Caki2 (cell line): ENCODE measurements around the gene RNF224. TPM values are rescaled to one million over a fixed set of nuclear protein-coding genes. Genes with fewer than 3 reads are reported as not detected.
"Not testable (repeated sequence)": the region's sequence is repeated elsewhere in the genome, so short reads cannot be mapped to it uniquely, and the experiment has no call there.

Source experiments
- DNase-seq: peaks from one replicate; pipeline ENCODE4 v3.0.0-alpha.2; 2015; ENCODE audit warnings: low read depth
- in situ Hi-C: cut with HindIII; loops from 2 replicates; pipeline ENCODE4 v1.10.0; 2016; ENCODE audit warnings: low sequenced_read_pairs, low pct_unique_long_range_greater_than_20kb, mixed read lengths
- total RNA-seq: library from RNA; depleted of rRNA; stranded (reverse); fragments of >200 nt; shearing (Covaris generic); gene quantifications from 2 replicates; pipeline ENCODE4 v1.2.3, GENCODE V29; 2014; ENCODE audit warnings: low replicate concordance

Gene RNF224
- total RNA-seq, 1 experiment from 2014 or later = not detected

DNA sequence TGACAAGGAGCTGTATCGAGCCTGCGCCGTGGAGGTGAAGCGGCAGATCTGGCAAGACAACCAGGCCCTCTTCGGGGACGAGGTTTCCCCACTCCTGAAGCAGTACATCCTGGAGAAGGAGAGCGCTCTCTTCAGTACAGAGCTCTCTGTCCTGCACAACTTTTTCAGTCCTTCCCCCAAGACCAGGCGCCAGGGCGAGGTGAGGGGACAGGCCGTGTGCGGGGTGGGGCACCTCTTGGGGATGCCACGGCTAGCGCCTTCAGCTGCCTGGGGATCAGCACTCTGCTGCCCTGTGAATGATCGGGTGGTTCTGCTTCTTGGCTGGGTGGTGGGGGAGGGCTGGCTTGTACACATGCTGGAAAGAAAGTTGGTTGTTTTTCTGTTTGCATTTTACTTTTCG is 29.6 kb downstream of the RNF224 start:
- DNase-seq = no peak
- in situ Hi-C loops = no loop called here

DNA sequence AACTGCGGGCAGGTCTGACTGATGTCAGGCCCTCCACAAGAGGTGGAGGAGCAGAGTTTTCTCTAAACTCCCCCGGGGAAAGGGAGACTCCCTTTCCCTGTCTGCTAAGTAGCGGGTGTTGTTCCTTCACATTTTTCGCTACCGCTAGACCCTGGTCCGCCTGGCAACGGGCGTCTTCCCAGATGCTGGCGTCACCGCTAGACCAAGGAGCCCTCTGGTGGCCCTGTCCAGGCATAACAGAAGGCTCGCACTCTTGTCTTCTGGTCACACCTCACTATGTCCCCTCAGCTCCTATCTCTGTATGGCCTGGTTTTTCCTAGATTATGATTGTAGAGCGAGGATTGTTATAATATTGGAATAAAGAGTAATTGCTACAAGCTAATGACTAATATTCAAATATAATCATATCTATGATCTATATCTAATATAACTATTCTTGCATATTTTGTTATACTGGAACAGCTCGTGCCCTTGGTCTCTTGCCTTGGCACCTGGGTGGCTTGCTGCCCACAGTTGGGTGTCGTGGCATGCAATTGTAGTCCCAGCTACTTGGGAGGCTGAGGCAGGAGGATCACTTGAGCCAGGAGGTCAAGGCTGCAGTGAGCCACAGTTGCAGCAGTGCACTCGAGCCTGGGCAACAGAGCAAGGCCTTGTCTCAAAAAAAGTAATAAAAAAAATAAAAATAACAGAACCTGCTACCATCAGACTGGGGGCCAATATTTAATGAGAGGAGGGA is 35.0 kb downstream of the RNF224 start:
- in situ Hi-C loops, DNase-seq: not testable (repeated sequence)

DNA sequence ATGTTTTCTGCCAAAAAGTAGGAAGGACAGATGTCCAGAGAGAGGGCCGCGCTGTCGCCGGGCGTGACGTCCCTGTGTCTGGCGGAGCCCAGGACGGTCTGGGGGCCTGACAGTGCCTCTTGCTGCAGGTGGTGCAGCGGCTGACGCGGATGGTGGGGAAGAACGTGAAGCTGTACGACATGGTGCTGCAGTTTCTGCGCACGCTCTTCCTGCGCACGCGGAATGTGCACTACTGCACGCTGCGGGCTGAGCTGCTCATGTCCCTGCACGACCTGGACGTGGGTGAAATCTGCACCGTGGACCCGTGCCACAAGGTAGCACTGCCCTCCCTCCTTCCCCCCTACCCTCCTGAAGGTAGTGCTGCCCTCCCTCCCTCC is 35.6 kb downstream of the RNF224 start:
- in situ Hi-C loops = no loop called here
- DNase-seq = no peak

DNA sequence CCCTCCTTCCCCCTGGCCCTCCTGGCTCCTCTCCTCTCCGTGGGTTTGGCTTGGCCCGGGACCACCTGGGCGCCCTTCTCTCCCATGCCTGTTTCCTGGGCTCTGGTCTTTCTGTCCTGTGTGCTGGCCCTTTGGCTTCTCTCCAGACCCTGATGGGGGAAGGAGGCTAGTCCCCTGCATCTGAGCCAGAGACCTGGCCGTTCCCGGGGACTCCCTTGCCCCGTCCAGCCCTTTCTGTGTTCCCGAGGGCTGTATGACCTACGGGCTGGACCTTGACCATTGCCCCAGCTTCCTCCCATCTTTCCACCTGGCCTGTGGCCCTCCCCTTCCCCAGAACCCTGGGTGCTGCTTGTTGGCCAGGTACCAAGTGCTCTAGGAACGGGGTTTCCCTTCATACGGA is 36.2 kb downstream of the RNF224 start:
- in situ Hi-C loops = no loop called here
- DNase-seq = no peak

DNA sequence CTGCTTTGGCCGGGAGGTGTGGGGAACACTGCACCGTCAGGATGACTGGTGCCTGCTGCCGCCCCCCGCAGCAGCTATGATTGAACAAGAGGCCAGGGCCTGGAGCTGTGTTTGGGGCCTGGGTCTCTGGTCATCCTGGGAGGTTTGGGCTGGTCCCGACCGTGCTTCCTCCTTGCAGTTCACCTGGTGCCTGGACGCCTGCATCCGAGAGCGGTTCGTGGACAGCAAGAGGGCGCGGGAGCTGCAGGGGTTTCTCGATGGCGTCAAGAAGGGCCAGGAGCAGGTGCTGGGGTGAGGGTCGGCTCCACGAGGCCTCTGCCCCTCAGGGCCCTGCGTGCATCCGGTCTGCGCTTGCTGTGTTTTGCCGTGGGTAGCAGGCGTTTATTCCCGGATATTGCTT is 36.8 kb downstream of the RNF224 start:
- in situ Hi-C loops = no loop called here
- DNase-seq = no peak

DNA sequence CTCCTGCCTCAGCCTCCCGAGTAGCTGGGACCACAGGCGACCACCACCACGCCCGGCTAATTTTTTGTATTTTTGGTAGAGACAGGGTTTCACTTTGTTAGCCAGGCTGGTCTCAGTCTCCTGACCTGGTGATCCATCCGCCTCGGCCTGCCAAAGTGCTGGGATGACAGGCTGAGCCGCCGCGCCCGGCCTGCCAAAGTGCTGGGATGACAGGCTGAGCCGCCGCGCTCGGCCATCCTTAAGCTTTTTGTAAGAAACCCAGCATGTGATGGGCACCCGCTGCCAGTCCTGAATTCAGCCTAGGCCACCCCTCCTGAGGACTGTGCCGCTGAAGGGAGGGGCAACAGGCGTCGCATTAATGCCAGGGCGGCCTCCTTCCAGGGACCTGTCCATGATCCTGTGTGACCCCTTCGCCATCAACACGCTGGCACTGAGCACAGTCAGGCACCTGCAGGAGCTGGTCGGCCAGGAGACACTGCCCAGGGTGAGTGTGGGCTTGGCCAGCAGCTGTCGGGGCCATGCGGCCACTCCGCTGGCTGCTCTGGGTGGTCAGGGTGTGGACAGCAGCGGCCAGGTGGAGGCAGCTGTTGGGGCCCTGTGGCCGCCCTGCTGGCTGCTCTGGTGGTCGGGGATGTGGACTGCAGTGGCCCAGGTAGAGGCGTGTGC is 38.3 kb downstream of the RNF224 start:
- DNase-seq = no peak
- in situ Hi-C loops = no loop called here

DNA sequence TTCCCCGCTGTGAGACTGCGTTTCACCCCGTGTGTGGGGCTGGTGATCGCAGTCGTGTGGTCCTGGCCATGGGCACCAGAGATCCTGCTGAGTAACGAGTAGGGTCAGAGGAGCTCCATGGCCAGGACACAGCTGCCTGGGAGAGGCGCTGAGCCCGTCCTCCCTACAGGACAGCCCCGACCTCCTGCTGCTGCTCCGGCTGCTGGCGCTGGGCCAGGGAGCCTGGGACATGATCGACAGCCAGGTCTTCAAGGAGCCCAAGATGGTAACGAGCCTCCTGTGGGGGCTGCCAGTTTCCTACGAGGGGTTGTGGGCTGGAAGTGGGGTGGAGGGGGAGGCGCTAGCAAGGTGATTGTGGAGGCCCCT is 38.8 kb downstream of the RNF224 start:
- in situ Hi-C loops = no loop called here
- no peak for DNase-seq

DNA sequence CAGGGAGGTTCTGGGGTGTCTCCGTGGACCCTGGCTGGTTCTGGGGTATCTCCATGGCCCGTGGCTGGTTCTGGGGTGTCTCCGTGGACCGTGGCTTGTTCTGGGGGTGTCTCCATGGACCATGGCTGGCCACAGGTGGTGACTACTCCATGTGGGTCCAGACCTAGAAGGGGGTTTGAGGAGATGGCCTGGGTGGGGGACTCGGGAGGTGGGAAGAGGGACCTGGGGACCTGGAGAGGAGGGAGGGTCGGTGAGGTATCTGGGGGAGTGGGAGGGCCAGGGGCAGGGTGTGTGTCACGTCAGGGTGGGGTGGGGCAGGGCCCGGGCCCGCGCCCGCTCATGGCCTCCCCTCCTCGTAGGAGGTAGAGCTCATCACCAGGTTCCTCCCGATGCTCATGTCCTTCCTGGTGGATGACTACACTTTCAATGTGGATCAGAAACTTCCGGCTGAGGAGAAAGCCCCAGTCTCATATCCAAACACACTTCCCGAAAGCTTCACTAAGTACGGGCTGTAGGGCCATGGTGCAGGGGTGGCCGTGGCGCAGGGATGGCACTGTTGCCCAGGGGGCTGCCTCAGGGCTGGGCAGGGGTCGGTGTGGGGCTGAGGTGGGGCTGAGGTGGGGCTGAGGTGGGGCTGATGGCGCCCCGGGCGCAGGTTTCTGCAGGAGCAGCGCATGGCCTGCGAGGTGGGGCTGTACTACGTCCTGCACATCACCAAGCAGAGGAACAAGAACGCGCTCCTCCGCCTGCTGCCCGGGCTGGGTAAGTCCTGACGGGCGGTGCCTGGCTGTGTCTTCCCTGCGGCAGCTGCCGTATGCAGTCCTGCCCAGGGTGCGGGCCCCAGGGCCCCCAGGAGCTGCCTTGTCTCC is 39.5 kb downstream of the RNF224 start:
- no peak for DNase-seq
- in situ Hi-C loops = no loop called here

DNA sequence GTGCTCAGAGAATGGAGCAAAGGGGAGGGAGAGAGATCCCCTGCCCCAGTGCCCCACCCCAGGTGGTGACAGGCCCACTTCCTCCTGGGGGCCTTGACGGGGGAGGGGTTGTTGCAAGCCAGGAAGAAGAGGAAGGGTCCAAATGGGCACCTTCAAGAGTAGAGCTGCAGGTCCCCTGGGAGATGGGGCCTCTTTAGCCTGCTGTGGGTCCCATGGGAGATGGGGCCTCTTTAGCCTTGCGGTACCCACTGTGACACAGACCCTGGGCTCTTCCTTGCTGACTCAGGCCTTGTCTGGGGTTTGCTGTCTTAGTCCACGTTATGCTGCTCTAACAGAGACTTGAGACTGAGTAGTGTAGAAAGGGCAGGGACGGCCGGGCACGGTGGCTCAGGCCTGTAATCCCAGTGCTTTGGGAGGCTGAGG is 40.6 kb downstream of the RNF224 start:
- no peak for DNase-seq
- in situ Hi-C loops = no loop called here

DNA sequence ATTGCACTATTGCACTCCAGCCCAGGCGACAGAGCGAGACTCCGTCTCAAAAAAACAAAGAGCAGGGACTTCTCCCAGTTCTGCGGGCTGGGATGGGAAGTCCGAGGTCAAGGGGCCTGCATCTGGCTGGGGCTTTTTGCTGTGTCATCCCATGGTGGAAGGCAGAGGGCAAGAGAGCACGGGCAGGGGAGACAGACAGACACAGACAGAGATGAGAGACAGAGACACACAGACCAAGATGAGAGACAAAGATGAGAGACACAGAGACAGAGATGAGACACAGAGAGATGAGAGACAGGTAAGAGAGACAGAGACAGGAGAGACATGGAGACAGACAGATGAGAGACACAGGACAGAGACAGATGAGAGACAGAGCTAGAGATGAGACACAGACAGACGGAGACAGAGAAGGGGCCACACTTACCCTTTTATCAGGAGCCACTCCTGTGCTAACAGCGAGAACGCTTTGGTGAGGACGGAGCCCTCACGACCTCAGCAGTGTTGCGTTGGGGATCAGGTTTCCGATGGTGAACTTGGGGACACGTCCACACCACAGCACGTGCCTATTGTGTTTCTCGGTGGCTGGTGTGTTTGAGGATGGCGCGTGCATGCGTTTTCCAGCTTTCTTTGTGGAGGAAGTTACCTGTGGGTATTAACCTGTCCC is 41.4 kb downstream of the RNF224 start:
- in situ Hi-C loops = no loop called here
- peak; percentile 25 for DNase-seq

DNA sequence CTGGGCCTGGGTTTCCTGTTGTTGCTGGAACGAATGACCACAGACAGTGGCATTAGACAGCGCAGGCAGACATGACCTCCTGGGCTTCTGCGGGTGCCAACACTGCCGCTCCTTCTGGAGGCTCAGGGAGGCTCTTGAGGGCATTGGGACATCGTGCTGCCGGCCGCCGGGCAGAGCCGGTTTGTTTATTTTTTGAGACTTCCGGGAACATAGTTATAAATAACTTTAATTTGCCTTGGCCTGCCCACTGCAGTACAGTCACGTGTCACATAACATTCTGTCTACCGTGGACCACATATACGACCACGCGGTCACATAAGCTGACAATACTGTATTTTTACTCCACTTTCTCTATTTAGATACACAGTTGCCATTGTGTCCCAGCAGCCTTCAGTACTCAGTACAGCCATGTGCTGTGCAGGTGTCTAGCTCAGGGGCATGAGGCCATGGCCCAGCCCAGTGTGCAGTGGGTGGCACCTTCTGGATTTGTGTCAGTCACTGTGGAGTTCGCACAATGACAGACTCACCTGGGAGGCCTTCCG is 42.0 kb downstream of the RNF224 start:
- in situ Hi-C loops = no loop called here
- DNase-seq = no peak

DNA sequence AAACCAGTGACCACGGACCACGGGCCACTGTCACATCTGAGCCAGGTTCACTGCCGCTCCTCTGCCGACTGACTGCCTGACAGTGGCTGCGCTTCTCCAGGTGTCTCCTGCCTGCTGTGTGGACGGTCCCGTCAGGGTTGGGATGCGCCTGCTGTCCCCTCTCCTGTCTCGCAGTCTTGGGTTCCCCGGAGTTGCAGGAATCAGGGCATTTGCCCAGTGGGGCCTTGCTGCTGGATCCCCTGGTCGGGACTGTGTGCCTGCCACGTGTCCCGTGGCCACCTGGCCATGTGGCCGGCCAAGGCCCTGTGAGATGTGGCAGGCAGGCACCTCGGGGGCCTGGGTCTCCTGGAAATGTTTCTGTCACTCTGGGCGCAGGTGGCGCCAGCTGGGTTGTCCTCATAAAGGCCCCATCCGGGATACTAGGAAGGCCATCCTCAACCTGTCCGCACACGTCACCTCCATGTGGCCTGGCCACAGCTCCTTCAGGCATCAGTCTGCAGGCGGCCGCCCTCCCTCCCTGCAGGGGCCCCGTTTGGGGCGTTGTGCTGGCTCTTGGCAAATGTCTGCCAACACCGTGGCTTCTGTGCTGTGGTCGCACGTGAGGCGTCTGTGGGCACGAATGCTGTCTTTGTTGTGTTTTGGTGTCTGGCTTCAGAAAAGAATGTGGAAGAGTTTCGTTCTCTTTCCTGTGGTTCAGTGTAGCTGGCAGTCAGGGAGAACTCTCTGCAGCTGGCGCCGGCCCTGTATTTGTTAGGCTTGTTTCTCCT is 43.8 kb downstream of the RNF224 start:
- DNase-seq = no peak
- in situ Hi-C loops = no loop called here

DNA sequence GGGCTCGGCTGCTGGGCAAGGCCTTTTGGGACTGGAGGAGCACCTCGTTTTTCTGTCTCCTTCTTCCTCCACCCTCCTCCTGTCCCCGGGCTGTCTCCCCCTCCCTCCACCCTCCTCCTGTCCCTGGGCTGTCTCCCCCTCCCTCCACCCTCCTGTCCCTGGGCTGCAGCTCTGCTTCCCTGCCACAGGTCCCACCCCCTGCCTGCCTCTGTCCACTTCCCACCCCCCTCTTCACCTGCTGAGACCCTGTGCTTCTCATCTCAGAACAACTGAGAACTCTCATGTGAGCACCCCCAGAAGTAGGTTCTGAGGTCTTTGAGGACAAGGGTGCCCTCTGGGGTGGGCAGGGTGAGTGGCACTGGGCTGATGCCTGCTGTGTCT is 44.4 kb downstream of the RNF224 start:
- no peak for DNase-seq
- in situ Hi-C loops = no loop called here

DNA sequence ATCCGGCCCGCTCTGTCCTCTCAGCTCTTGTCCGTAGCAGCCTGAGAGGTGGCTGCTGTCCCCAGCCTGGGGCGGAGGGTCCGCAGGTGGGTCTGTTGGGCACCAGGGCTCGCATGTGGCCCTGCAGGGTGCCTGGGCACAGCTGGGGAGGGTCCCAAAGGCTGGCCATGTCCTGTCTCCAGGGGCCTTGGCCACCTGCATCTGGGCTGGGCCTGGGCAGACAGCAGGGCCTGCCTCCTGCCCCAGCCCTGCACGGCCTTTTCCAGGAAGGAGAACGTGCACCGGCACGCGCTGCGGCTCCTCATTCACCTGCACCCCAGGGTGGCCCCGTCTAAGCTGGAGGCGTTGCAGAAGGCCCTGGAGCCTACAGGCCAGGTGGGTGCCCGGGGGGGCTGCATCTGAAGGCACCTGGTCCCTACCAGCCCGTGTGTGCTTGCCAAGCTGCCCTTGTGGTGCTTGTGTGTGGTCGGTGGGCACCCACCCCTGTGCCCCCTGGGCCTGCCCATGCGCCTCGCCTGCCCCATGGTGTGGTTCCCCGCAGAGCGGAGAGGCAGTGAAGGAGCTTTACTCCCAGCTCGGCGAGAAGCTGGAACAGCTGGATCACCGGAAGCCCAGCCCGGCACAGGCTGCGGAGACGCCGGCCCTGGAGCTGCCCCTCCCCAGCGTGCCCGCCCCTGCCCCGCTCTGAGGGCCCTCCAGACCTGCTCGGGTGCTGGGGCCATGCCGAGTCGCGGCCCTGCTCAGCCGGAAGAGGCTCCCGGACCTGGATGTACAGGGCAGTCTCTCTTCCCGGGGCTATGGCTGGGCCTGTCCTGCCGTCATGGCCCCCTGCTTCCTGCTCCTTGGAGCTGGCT is 45.2 kb downstream of the RNF224 start:
- DNase-seq = no peak
- in situ Hi-C loops = no loop called here

DNA sequence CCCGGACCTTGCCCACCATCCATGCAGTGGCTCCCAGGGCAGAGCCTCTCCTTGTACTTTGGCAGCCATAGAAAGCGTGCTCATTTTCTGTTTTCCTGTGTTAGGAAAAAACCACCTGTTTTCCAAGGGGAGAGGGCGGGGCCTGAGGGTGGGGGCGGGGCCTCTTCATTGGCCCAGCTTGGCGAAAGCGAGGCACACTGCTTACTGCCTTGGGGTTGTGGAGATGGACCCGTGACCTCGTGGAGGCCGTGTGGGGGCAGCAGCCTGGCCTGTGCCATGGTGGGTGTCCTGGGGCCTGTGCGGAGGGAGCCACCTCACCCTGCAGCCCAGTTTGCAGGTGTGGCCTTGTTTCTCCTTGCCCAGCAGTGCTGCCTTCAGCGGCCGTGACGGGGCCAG is 45.8 kb downstream of the RNF224 start:
- in situ Hi-C loops = no loop called here
- DNase-seq = no peak

DNA sequence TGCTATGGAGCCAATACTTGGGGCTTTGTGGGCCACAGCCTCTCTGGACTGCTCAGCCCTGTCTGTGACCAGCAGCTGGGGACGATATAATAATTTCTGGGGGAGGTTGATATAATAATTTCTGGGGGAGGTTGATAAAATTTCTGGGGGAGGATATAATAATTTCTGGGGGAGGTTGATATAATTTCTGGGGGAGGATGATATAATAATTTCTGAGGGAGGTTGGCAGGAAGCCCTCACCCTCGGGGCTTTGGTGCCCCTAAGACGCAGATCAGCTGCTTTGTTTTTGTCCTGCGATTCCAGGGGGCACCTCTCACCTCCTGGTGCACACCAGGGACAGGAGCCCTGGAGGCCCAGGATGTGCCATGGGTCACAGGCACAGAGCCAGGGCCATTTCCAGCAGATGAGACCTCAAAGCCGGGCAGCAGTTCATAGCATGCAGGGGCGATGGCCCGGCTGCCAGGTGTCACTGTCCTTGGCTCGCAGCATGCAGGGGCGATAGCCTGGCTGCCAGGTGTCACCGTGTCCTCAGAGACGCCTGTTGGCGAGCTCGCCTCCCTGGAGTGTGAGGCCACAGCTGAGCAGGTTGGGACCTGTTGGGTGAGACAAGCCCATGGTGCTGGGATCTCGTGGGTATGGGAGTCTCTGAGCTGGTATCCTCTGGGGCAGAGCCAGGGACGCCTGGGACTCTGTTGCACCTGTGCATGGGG is 46.5 kb downstream of the RNF224 start:
- no peak for DNase-seq
- in situ Hi-C loops = no loop called here

DNA sequence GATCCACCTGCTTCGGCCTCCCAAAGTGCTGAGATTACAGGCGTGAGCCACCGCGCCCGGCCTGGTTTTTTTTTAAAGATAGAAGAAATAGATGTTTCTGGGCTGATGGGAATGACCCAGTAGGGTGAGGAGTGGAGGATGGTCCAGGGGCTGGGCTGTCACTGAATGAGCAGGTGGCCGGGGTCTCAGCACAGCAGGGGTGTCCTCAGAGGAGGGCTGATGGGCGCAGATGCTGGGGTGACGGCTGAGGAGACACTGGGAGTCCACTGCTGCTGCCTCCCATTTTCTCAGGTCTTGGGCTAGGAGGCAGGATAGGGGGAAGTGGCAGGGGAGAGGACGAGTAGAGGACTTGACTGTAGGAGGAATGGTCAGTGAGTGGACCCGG is 47.9 kb downstream of the RNF224 start:
- in situ Hi-C loops = no loop called here
- DNase-seq = no peak
